PC-3 (cell line): Measurements from ENCODE around the gene AKAP9.

Experiments
- EZH2 ChIP-seq: fragments of 300-600 bp; sonication (generic); IDR thresholded peaks from one replicate; pipeline ENCODE4 v1.6.1; 2017; ENCODE audit warnings: antibody characterized with exemption, mild to moderate bottlenecking, low read length; ENCODE audit not compliant: unreplicated experiment
- TF ChIP-seq, protein P1 (sequence below): fragments of 300-600 bp; sonication (generic); conservative IDR thresholded peaks from 2 replicates; pipeline ENCODE4 v1.5.1; 2017; ENCODE audit warnings: antibody characterized with exemption, low read depth, mild to moderate bottlenecking, low read length

DNA sequence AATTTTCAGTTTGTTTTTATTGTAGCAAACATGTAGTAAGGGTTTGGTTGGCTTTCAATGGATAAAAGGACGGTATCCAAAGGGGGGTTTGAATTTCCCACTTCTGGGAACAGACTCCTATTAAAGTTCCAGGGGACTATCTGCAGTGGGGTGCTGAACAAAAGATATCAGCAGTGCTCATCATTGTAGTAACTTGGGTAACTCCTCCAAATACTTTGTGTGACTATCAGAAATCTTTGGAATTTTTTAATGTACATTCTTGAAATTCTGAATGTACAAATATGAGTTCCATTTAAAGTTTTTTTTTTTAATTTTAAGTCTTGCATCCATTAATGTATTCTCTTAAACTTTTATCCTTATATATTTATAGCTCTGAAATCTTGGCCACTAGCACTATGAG, 151.5 kb downstream of the AKAP9 start:
- TF ChIP-seq, protein P1, sequence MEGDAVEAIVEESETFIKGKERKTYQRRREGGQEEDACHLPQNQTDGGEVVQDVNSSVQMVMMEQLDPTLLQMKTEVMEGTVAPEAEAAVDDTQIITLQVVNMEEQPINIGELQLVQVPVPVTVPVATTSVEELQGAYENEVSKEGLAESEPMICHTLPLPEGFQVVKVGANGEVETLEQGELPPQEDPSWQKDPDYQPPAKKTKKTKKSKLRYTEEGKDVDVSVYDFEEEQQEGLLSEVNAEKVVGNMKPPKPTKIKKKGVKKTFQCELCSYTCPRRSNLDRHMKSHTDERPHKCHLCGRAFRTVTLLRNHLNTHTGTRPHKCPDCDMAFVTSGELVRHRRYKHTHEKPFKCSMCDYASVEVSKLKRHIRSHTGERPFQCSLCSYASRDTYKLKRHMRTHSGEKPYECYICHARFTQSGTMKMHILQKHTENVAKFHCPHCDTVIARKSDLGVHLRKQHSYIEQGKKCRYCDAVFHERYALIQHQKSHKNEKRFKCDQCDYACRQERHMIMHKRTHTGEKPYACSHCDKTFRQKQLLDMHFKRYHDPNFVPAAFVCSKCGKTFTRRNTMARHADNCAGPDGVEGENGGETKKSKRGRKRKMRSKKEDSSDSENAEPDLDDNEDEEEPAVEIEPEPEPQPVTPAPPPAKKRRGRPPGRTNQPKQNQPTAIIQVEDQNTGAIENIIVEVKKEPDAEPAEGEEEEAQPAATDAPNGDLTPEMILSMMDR = no peak
- no peak for TF ChIP-seq EZH2
